HepG2 (cell line): ENCODE measurements around the gene PGPEP1. TPM values are rescaled to one million over a fixed set of nuclear protein-coding genes. Genes with fewer than 3 reads are reported as not detected.
A peak's percentile ranks its signal among the peaks of the same experiment; 100 is the strongest.

Experiments used
- CCDC6 ChIP-seq: sonication (generic); formaldehyde crosslinking; IDR thresholded peaks from 2 replicates; pipeline ENCODE4 v1.8.1; 2022; ENCODE audit warnings: mild to moderate bottlenecking, missing genetic modification reagents, moderate library complexity
- DPF2 ChIP-seq: sonication (generic); formaldehyde crosslinking; IDR thresholded peaks from 2 replicates; pipeline ENCODE4 v1.4.0; 2020; ENCODE audit warnings: mild to moderate bottlenecking, low read depth, missing genetic modification reagents, borderline replicate concordance
- ERF ChIP-seq: IDR thresholded peaks from 2 replicates; pipeline ENCODE4 v1.6.1; 2018; ENCODE audit warnings: missing biosample characterization, missing genetic modification reagents
- HDAC2 ChIP-seq: sonication (generic); formaldehyde crosslinking; IDR thresholded peaks from 2 replicates; pipeline ENCODE4 v1.4.0; 2020; ENCODE audit warnings: missing genetic modification reagents
- HIC2 ChIP-seq: sonication (generic); formaldehyde crosslinking; IDR thresholded peaks from 2 replicates; pipeline ENCODE4 v1.9.0; 2022; ENCODE audit warnings: low read depth, missing genetic modification reagents
- HIVEP1 ChIP-seq: sonication (generic); formaldehyde crosslinking; IDR thresholded peaks from 2 replicates; pipeline ENCODE4 v1.4.0; 2020; ENCODE audit warnings: mild to moderate bottlenecking, missing genetic modification reagents
- ISL2 ChIP-seq: sonication (generic); formaldehyde crosslinking; IDR thresholded peaks from 2 replicates; pipeline ENCODE4 v1.5.0; 2020; ENCODE audit warnings: missing genetic modification reagents
- KDM5B ChIP-seq: sonication (generic); formaldehyde crosslinking; IDR thresholded peaks from 2 replicates; pipeline ENCODE4 v1.4.0; 2020; ENCODE audit warnings: missing genetic modification reagents, mild to moderate bottlenecking, borderline replicate concordance
- KLF12 ChIP-seq: sonication (generic); formaldehyde crosslinking; IDR thresholded peaks from 2 replicates; pipeline ENCODE4 v1.4.0; 2020; ENCODE audit warnings: missing genetic modification reagents, borderline replicate concordance
- KLF16 ChIP-seq, 2 experiments: sonication (generic) in 1 of 2; formaldehyde crosslinking in 1 of 2; IDR thresholded peaks; 2 replicates each; pipeline versions ENCODE4 v1.6.1 to v1.8.0; 2016 to 2023; ENCODE audit warnings: missing genetic modification reagents in 2 of 2, missing compliant biosample characterization in 1 of 2
- MEIS1 ChIP-seq: sonication (generic); formaldehyde crosslinking; IDR thresholded peaks from 2 replicates; pipeline ENCODE4 v1.9.0; 2021; ENCODE audit warnings: mild to moderate bottlenecking, missing genetic modification reagents, moderate library complexity, borderline replicate concordance
- NCOA5 ChIP-seq: sonication (generic); formaldehyde crosslinking; IDR thresholded peaks from 2 replicates; pipeline ENCODE4 v1.4.0; 2020; ENCODE audit warnings: missing genetic modification reagents
- NR2F1 ChIP-seq, 2 experiments: fragments of 450-650 bp in 1 of 2; formaldehyde crosslinking in 1 of 2; IDR thresholded peaks; 2 replicates each; pipeline versions ENCODE4 v1.5.0 to v1.6.1; 2016 to 2020; ENCODE audit warnings: mild to moderate bottlenecking in 1 of 2, missing compliant biosample characterization in 1 of 2, missing genetic modification reagents in 1 of 2, moderate library complexity in 1 of 2
- POLR2G ChIP-seq: fragments of 200-400 bp; formaldehyde crosslinking; IDR thresholded peaks from 2 replicates; pipeline ENCODE4 v1.6.1; 2018; ENCODE audit warnings: mild to moderate bottlenecking, low read depth, low read length, moderate library complexity
- SKI ChIP-seq: fragments of 450-650 bp; IDR thresholded peaks from one replicate; pipeline ENCODE4 v1.6.1; 2018; ENCODE audit warnings: mild to moderate bottlenecking; ENCODE audit not compliant: partially characterized antibody
- ZBTB26 ChIP-seq: IDR thresholded peaks from 2 replicates; pipeline ENCODE4 v1.6.1; 2016; ENCODE audit warnings: missing compliant biosample characterization, missing genetic modification reagents, borderline replicate concordance
- ZFX ChIP-seq: sonication (generic); formaldehyde crosslinking; IDR thresholded peaks from 2 replicates; pipeline ENCODE4 v1.4.0; 2020; ENCODE audit warnings: mild to moderate bottlenecking, low read depth, missing genetic modification reagents, moderate library complexity
- ZNF280B ChIP-seq: sonication (generic); formaldehyde crosslinking; IDR thresholded peaks from 2 replicates; pipeline ENCODE4 v1.5.0; 2020; ENCODE audit warnings: missing genetic modification reagents, mild to moderate bottlenecking, borderline replicate concordance
- ZNF3 ChIP-seq: IDR thresholded peaks from 2 replicates; pipeline ENCODE4 v1.7.0; 2017; ENCODE audit warnings: inconsistent platforms
- ZNF343 ChIP-seq: sonication (generic); formaldehyde crosslinking; IDR thresholded peaks from 2 replicates; pipeline ENCODE4 v1.4.0; 2020; ENCODE audit warnings: mild to moderate bottlenecking, missing genetic modification reagents
- ZNF580 ChIP-seq: IDR thresholded peaks from 2 replicates; pipeline ENCODE4 v1.6.1; 2016; ENCODE audit warnings: low read depth, borderline replicate concordance
- ZNF614 ChIP-seq: IDR thresholded peaks from 2 replicates; pipeline ENCODE4 v1.6.1; 2018; ENCODE audit warnings: missing biosample characterization, missing genetic modification reagents, inconsistent platforms, borderline replicate concordance
- ZNF761 ChIP-seq: sonication (generic); formaldehyde crosslinking; conservative IDR thresholded peaks from 2 replicates; pipeline ENCODE4 v1.4.0; 2020; ENCODE audit warnings: mild to moderate bottlenecking, missing genetic modification reagents
- ZNF780A ChIP-seq: sonication (generic); formaldehyde crosslinking; IDR thresholded peaks from 2 replicates; pipeline ENCODE4 v1.8.0; 2022; ENCODE audit warnings: mild to moderate bottlenecking, missing genetic modification reagents, moderate library complexity
- ZNF883 ChIP-seq: sonication (generic); formaldehyde crosslinking; IDR thresholded peaks from 2 replicates; pipeline ENCODE4 v1.5.1; 2020; ENCODE audit warnings: mild to moderate bottlenecking, missing genetic modification reagents; ENCODE audit errors: not compliant biosample characterization
- polyA plus RNA-seq, 8 experiments: library from polyadenylated mRNA; depleted of rRNA in 3 of 8; stranded (reverse) in 7 of 8; unstranded in 1 of 8; fragments of >200 nt; fragmentation: Illumina TruSeq in 4 of 8; extraction: Trizol in 4 of 8; gene quantifications; 2 replicates each; pipeline versions ENCODE4 v1.2.1 to v1.2.3, GENCODE V29; 2011 to 2016; ENCODE audit warnings: low read depth in 4 of 8, missing spikeins in 1 of 8, mixed read lengths in 1 of 8; ENCODE audit not compliant: insufficient read depth in 1 of 8
- total RNA-seq, 5 experiments: library from RNA; depleted of rRNA; stranded (reverse); fragments of >200 nt; fragmentation: Illumina TruSeq; extraction: Trizol; gene quantifications; 2 replicates each; pipeline ENCODE4 v1.2.3, GENCODE V29; 2016; ENCODE audit warnings: low read depth in 1 of 5

PGPEP1 gene
- total and polyA plus RNA-seq, 2 of the 13 experiments (the other 11 are each of a cell fraction or from before 2014, with no cell fraction given): 53.1 to 56.6 TPM

GRCh38 chr19:18319591-18320135 is 20.7 kb upstream of the PGPEP1 start (continued):
- peak; percentile 86; the same call in 1 of the 2 replicates for TF ChIP-seq MEIS1 (CRISPR knock-in tag)
- TF ChIP-seq ZNF780A (CRISPR knock-in tag): no peak
- peak; percentile 84; the same call in 1 of the 2 replicates for TF ChIP-seq CCDC6 (CRISPR knock-in tag)
- peak; percentile 79; the same call in 1 of the 2 replicates for TF ChIP-seq HIC2 (CRISPR knock-in tag)
- TF ChIP-seq ZNF614: peak; percentile 60; the same call in 1 of the 2 replicates
- TF ChIP-seq NCOA5 (CRISPR knock-in tag): no peak
- TF ChIP-seq HDAC2: peak; percentile 94
- TF ChIP-seq ZBTB26 (CRISPR knock-in tag): peak; percentile 41; the same call in 1 of the 2 replicates
- peak; percentile 21 for TF ChIP-seq SKI
- peak; percentile 92; the same call in 1 of the 2 replicates for TF ChIP-seq DPF2
- TF ChIP-seq ZFX (CRISPR knock-in tag): peak; percentile 73
- peak; percentile 97; the same call in 1 of the 2 replicates for TF ChIP-seq ZNF580 (CRISPR knock-in tag)
- peak; percentile 80; the same call in 1 of the 2 replicates for TF ChIP-seq ISL2
- peak in 1 of 2 experiments; percentile 79; a peak in 1 of 4 replicates for TF ChIP-seq KLF16 (CRISPR knock-in tag; IDR thresholded peaks at IDR 0.05)
- TF ChIP-seq ZNF761: peak; percentile 82; the same call in 1 of the 2 replicates
- TF ChIP-seq NR2F1 (CRISPR knock-in tag; IDR thresholded peaks at IDR 0.05): peak in 1 of 2 experiments; percentile 48; a peak in 3 of 4 replicates
- TF ChIP-seq POLR2G: peak; percentile 60
- TF ChIP-seq KDM5B: peak; percentile 7; the same call in 1 of the 2 replicates
- peak; percentile 67; the same call in 1 of the 2 replicates for TF ChIP-seq ZNF343 (CRISPR knock-in tag)
- peak; percentile 52; the same call in 1 of the 2 replicates for TF ChIP-seq KLF12
- peak; percentile 47; the same call in 1 of the 2 replicates for TF ChIP-seq HIVEP1 (CRISPR knock-in tag)
- 0 out of 2 replicates have a peak, but pooled peaks have one; percentile 21 for TF ChIP-seq ZNF3 (CRISPR knock-in tag)
- TF ChIP-seq ZNF883 (CRISPR knock-in tag): no peak
- peak; percentile 83 for TF ChIP-seq ERF
- TF ChIP-seq ZNF280B: no peak
